ENCODE data around the gene DLG5. TPM values are rescaled to one million over a fixed set of nuclear protein-coding genes. Genes with fewer than 3 reads are reported as not detected.

DLG5 gene
- total RNA-seq, 1 donor from 2014 or later, result 35.5 TPM

- Mint-ChIP-seq H3K4me3 (ENCODE audit: unreplicated experiment) (no peak overlapping the region), H3K27ac (ENCODE audit: unreplicated experiment) (no peak overlapping the region), H3K27me3 (ENCODE audit: unreplicated experiment) (peaks cover 2% of the 10 kb centered on the region), H3K36me3 (ENCODE audit: unreplicated experiment) (no peaks in the 10 kb centered on the region), H3K4me1 (ENCODE audit: low read depth, unreplicated experiment) (peaks cover 25% of the 10 kb centered on the region), H3K9me3 (ENCODE audit: unreplicated experiment) (peaks cover 10% of the 10 kb centered on the region)
- no peak for DNase-seq
- TF ChIP-seq CTCF (IDR thresholded peaks at IDR 0.05; ENCODE audit: partially characterized antibody, unreplicated experiment), result no peak
These were observed 33.8 kb downstream of the DLG5 start for GRCh38 chr10:77892761-77893160.

- DNase-seq, result no peak
- Mint-ChIP-seq H3K4me1 (ENCODE audit: low read depth, unreplicated experiment) (peaks cover 28% of the 10 kb centered on the region), H3K27ac (ENCODE audit: unreplicated experiment) (peak overlapping the region; percentile 79), H3K4me3 (ENCODE audit: unreplicated experiment) (no peak overlapping the region), H3K36me3 (ENCODE audit: unreplicated experiment) (peaks cover under 1% of the 10 kb centered on the region), H3K9me3 (ENCODE audit: unreplicated experiment) (peaks cover 11% of the 10 kb centered on the region), H3K27me3 (ENCODE audit: unreplicated experiment) (peaks cover 2% of the 10 kb centered on the region)
- no peak for TF ChIP-seq CTCF (IDR thresholded peaks at IDR 0.05; ENCODE audit: partially characterized antibody, unreplicated experiment)
These were observed 34.4 kb downstream of the DLG5 start for GRCh38 chr10:77892021-77892739.

- peaks cover 4% of the 10 kb centered on the region for H3K36me3 Mint-ChIP-seq (ENCODE audit: unreplicated experiment)
- H3K27ac Mint-ChIP-seq (ENCODE audit: unreplicated experiment), result no peak overlapping the region
- peaks cover 28% of the 10 kb centered on the region for H3K4me1 Mint-ChIP-seq (ENCODE audit: low read depth, unreplicated experiment)
- peaks cover 11% of the 10 kb centered on the region for H3K9me3 Mint-ChIP-seq (ENCODE audit: unreplicated experiment)
- peaks cover 2% of the 10 kb centered on the region for H3K27me3 Mint-ChIP-seq (ENCODE audit: unreplicated experiment)
- H3K4me3 Mint-ChIP-seq (ENCODE audit: unreplicated experiment), result no peak overlapping the region
- TF ChIP-seq CTCF (IDR thresholded peaks at IDR 0.05; ENCODE audit: partially characterized antibody, unreplicated experiment), result no peak
- DNase-seq, result no peak
These were observed 36.5 kb downstream of the DLG5 start for GRCh38 chr10:77890097-77890496.

- Mint-ChIP-seq H3K4me3 (ENCODE audit: unreplicated experiment) (no peak overlapping the region), H3K27me3 (ENCODE audit: unreplicated experiment) (peaks cover 2% of the 10 kb centered on the region), H3K9me3 (ENCODE audit: unreplicated experiment) (peaks cover 11% of the 10 kb centered on the region), H3K36me3 (ENCODE audit: unreplicated experiment) (peaks cover 4% of the 10 kb centered on the region), H3K27ac (ENCODE audit: unreplicated experiment) (no peak overlapping the region), H3K4me1 (ENCODE audit: low read depth, unreplicated experiment) (peaks cover 28% of the 10 kb centered on the region)
- DNase-seq, result no peak
- no peak for TF ChIP-seq CTCF (IDR thresholded peaks at IDR 0.05; ENCODE audit: partially characterized antibody, unreplicated experiment)
These were observed 37.2 kb downstream of the DLG5 start for GRCh38 chr10:77889277-77889903.

- Mint-ChIP-seq H3K4me3 (ENCODE audit: unreplicated experiment) (no peak overlapping the region), H3K9me3 (ENCODE audit: unreplicated experiment) (peaks cover 11% of the 10 kb centered on the region), H3K27ac (ENCODE audit: unreplicated experiment) (no peak overlapping the region), H3K4me1 (ENCODE audit: low read depth, unreplicated experiment) (peaks cover 30% of the 10 kb centered on the region), H3K36me3 (ENCODE audit: unreplicated experiment) (peaks cover 4% of the 10 kb centered on the region), H3K27me3 (ENCODE audit: unreplicated experiment) (peaks cover 2% of the 10 kb centered on the region)
- TF ChIP-seq CTCF (IDR thresholded peaks at IDR 0.05; ENCODE audit: partially characterized antibody, unreplicated experiment), result no peak
- no peak for DNase-seq
These were observed 38.2 kb downstream of the DLG5 start for GRCh38 chr10:77888356-77888703.
